K562 (cell line): Measurements from ENCODE around the gene CORO2A. TPM values are rescaled to one million over a fixed set of nuclear protein-coding genes. Genes with fewer than 3 reads are reported as not detected.
A peak's percentile ranks its signal among the peaks of the same experiment; 100 is the strongest.

Source experiments
- ATAC-seq: fragments of 200-7000 bp; cut with Tn5 transposase; 3 replicates; pipeline ENCODE4 v1.9.1; 2020; ENCODE audit warnings: moderate library complexity
- BruUV-seq: library from RNA; stranded (reverse); fragments of 400-500 nt; replicated peaks from 2 replicates; lab custom pipeline; 2021; lab: Mats Ljungman, UMichigan
- CTCF ChIA-PET: fragments of 300-600 bp; formaldehyde crosslinking; extraction: SDS; loops from one replicate; lab custom pipeline; 2021; ENCODE audit warnings: low intra/inter-chr PET ratio; lab: Yijun Ruan, JAX
- POLR2A ChIA-PET: fragments of 300-600, 350-650 bp; sonication (Branson Sonifier 250); formaldehyde crosslinking; extraction: SDS; loops from one replicate; lab custom pipeline; 2021; ENCODE audit warnings: antibody characterized with exemption, inconsistent platforms; lab: Yijun Ruan, JAX
- DNase-seq, 4 experiments: peaks; one replicate each; pipeline versions ENCODE4 v3.0.0 to v3.0.0-alpha.2; 2011 to 2018; ENCODE audit warnings: low spot score in 3 of 4, mixed read lengths in 3 of 4; ENCODE audit errors: extremely low read depth in 1 of 4
- FAIRE-seq: peaks from 2 replicates; lab custom pipeline; 2011; peaks lifted over from hg19 to GRCh38; lab: Jason Lieb, UNC
- H2AFZ ChIP-seq: 2 replicates; pipeline ENCODE4 v1.6.0; 2011; ENCODE audit warnings: low read depth, low read length, control low read depth, inconsistent platforms
- H3K27ac ChIP-seq: fragments of 200-600 bp; 3 replicates; pipeline ENCODE4 v1.8.0; 2011; ENCODE audit warnings: low read depth, mild to moderate bottlenecking, control low read depth, inconsistent platforms, low read length, moderate library complexity, mixed read lengths; ENCODE audit errors: extremely low read depth
- H3K27me3 ChIP-seq, 2 experiments: fragments of 300-600 bp in 1 of 2; 2 replicates in 1 of 2; 3 replicates in 1 of 2; pipeline versions ENCODE4 v1.6.0 to v1.8.0; 2011; ENCODE audit warnings: inconsistent platforms in 2 of 2, low read length in 2 of 2, mild to moderate bottlenecking in 1 of 2, mixed read lengths in 1 of 2, moderate library complexity in 1 of 2; ENCODE audit not compliant: control insufficient read depth in 2 of 2, insufficient read depth in 2 of 2
- H3K36me3 ChIP-seq: fragments of 300-600 bp; 3 replicates; pipeline ENCODE4 v1.8.0; 2011; ENCODE audit warnings: mild to moderate bottlenecking, low read length, inconsistent platforms; ENCODE audit not compliant: control insufficient read depth, insufficient read depth
- H3K4me1 ChIP-seq, 2 experiments: fragments of 200-600 bp in 1 of 2; replicated peaks in 1 of 2; 2 replicates in 1 of 2; 3 replicates in 1 of 2; pipeline versions ENCODE4 v1.5.1 to v1.8.0; 2011; ENCODE audit warnings: inconsistent platforms in 2 of 2, low read length in 2 of 2, mild to moderate bottlenecking in 1 of 2, mixed read lengths in 1 of 2, moderate library complexity in 1 of 2; ENCODE audit not compliant: control insufficient read depth in 2 of 2, insufficient read depth in 2 of 2
- H3K4me2 ChIP-seq: 2 replicates; pipeline ENCODE4 v1.6.1; 2011; ENCODE audit warnings: low read length, control low read depth, inconsistent platforms, mixed read lengths; ENCODE audit not compliant: insufficient read depth
- H3K4me3 ChIP-seq: fragments of 200-600 bp; sonication (generic), shearing (Covaris generic); 2 replicates; pipeline ENCODE4 v1.5.1; 2016; ENCODE audit warnings: control low read depth, inconsistent platforms
- H3K79me2 ChIP-seq: fragments of 200-600 bp; 3 replicates; pipeline ENCODE4 v1.8.0; 2011; ENCODE audit warnings: low read length, inconsistent platforms; ENCODE audit not compliant: control insufficient read depth, insufficient read depth
- H3K9ac ChIP-seq, 2 experiments: 2 replicates each; pipeline versions ENCODE4 v1.6.0 to v1.6.1; 2011; ENCODE audit warnings: low read depth in 2 of 2, low read length in 2 of 2, control low read depth in 1 of 2, inconsistent platforms in 1 of 2, mild to moderate bottlenecking in 1 of 2, mixed read lengths in 1 of 2; ENCODE audit not compliant: insufficient read depth in 1 of 2
- H3K9me1 ChIP-seq: one replicate; pipeline ENCODE4 v1.6.0; 2011; ENCODE audit warnings: inconsistent platforms, mild to moderate bottlenecking, low read length, moderate library complexity; ENCODE audit not compliant: control insufficient read depth, insufficient read depth
- H3K9me3 ChIP-seq: replicated peaks from 2 replicates; pipeline ENCODE4 v1.5.1; 2011; ENCODE audit warnings: low read depth, low read length, inconsistent platforms; ENCODE audit not compliant: control insufficient read depth, insufficient read depth
- H4K20me1 ChIP-seq: replicated peaks from 2 replicates; pipeline ENCODE4 v1.6.1; 2011; ENCODE audit warnings: low read length, inconsistent platforms, mixed read lengths; ENCODE audit not compliant: control insufficient read depth, insufficient read depth
- ARID4B ChIP-seq: sonication (generic); formaldehyde crosslinking; IDR thresholded peaks from 2 replicates; pipeline ENCODE4 v1.8.0; 2022; ENCODE audit warnings: mild to moderate bottlenecking, missing genetic modification reagents
- CREB3 ChIP-seq: fragments of 450-650 bp; conservative IDR thresholded peaks from 2 replicates; pipeline ENCODE4 v1.6.1; 2016; ENCODE audit warnings: missing genetic modification characterization, low read depth, mild to moderate bottlenecking, missing compliant biosample characterization, moderate library complexity
- EGR1 ChIP-seq: fragments of 450-650 bp; conservative IDR thresholded peaks from 2 replicates; pipeline ENCODE4 v1.6.1; 2017; ENCODE audit warnings: mild to moderate bottlenecking
- GMEB1 ChIP-seq: fragments of 250-450 bp; sonication (Bioruptor Pico); IDR thresholded peaks from 2 replicates; pipeline ENCODE4 v1.4.0; 2020; ENCODE audit warnings: mild to moderate bottlenecking
- NFIX ChIP-seq: fragments of 250-450 bp; sonication (Bioruptor Pico); IDR thresholded peaks from 2 replicates; pipeline ENCODE4 v1.4.0; 2020; ENCODE audit warnings: low read depth, mild to moderate bottlenecking, moderate library complexity
- SMAD4 ChIP-seq: fragments of 250-450 bp; sonication (Bioruptor Pico); conservative IDR thresholded peaks from 2 replicates; pipeline ENCODE4 v1.8.0; 2021; ENCODE audit warnings: inconsistent platforms, mild to moderate bottlenecking, moderate library complexity
- ZKSCAN3 ChIP-seq: fragments of 250-450 bp; sonication (Bioruptor Pico); IDR thresholded peaks from 2 replicates; pipeline ENCODE4 v1.4.0; 2020
- WGBS: fragments of 100-300 bp; shearing (Covaris generic); methylation state at CpG from one replicate; pipeline ENCODE4 v1.1.6; 2016; ENCODE audit warnings: low coverage, mixed read lengths; ENCODE audit not compliant: insufficient coverage; ENCODE audit errors: missing lambda C conversion rate; 5-methylcytosine and 5-hydroxymethylcytosine counted together
- in situ Hi-C: fragments of 300-500 bp; cut with MboI; formaldehyde crosslinking; loops from 4 replicates; pipeline ENCODE4 v1.15.0; 2018; ENCODE audit warnings: inconsistent platforms, mixed read lengths
- intact Hi-C: fragments of 100-400 bp; cut with micrococcal nuclease; formaldehyde crosslinking; loops from 2 replicates; pipeline ENCODE4 v1.14.2; 2022
- polyA plus RNA-seq, 8 experiments: library from polyadenylated mRNA; depleted of rRNA in 4 of 8; stranded (reverse) in 5 of 8; unstranded in 3 of 8; fragments of >200 nt; fragmentation: Nextera tagmentation in 2 of 8; fragmentation: Illumina TruSeq in 1 of 8; extraction: Ambion mirVana in 2 of 8; extraction: Trizol in 1 of 8; gene quantifications; 2 replicates each; pipeline versions ENCODE4 v1.2.1 to v1.2.3, GENCODE V29; 2011 to 2014; ENCODE audit warnings: inconsistent platforms in 1 of 8, missing spikeins in 1 of 8
- total RNA-seq, 7 experiments: library from RNA; depleted of rRNA in 6 of 7; stranded (reverse); fragments of >200 nt in 6 of 7; fragmentation: Illumina TruSeq in 2 of 7; extraction: Trizol in 2 of 7; gene quantifications; 2 replicates each; pipeline versions ENCODE4 v1.2.1 to v1.2.3, GENCODE V29; 2011 to 2021; ENCODE audit warnings: low replicate concordance in 1 of 7
- TF ChIP-seq, protein P1 (sequence below): fragments of 250-450 bp; sonication (Bioruptor Pico); IDR thresholded peaks from 2 replicates; pipeline ENCODE4 v1.5.0; 2020; ENCODE audit warnings: mild to moderate bottlenecking
- TF ChIP-seq, protein P2 (sequence below): fragments of 250-450 bp; sonication (Bioruptor Pico); IDR thresholded peaks from 2 replicates; pipeline ENCODE4 v1.5.0; 2020; ENCODE audit warnings: mild to moderate bottlenecking, borderline replicate concordance

CORO2A gene
- total and polyA plus RNA-seq, 9 of the 15 experiments (the other 6 are each of a cell fraction or from before 2014, with no cell fraction given): 9.5 to 26.6 (median 18.0) TPM

DNA sequence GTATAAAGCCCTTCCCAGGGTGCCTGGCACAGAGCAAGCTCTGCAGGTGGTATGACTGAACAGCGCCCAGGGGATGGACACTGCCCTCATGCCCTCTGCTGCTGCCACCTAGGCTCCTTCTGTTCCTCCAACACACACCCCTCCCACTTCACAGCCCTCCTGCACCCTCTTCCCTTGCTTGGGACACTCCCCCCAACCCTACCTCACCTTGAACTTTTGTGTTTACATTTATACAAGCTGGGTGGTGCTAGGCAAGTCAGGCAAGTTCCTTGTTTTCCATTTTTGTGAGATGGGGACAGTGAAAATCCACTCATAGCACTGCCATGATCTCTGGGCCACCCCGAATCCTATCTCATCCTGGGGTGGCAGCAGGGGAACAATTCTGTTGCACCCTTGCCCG lies 18.8 kb upstream of the CORO2A start (continued):
- no peak for TF ChIP-seq ARID4B (CRISPR knock-in tag)
- TF ChIP-seq ZKSCAN3: no peak

- no TSS peak for BruUV-seq
- CTCF ChIA-PET: no interaction called here
- TF ChIP-seq EGR1 (no peak), CREB3 (tag) (no peak), NFIX (CRISPR knock-in tag) (no peak), SMAD4 (no peak), GMEB1 (no peak)
- TF ChIP-seq, protein P1, sequence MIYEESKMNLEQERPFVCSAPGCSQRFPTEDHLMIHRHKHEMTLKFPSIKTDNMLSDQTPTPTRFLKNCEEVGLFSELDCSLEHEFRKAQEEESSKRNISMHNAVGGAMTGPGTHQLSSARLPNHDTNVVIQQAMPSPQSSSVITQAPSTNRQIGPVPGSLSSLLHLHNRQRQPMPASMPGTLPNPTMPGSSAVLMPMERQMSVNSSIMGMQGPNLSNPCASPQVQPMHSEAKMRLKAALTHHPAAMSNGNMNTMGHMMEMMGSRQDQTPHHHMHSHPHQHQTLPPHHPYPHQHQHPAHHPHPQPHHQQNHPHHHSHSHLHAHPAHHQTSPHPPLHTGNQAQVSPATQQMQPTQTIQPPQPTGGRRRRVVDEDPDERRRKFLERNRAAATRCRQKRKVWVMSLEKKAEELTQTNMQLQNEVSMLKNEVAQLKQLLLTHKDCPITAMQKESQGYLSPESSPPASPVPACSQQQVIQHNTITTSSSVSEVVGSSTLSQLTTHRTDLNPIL (CRISPR knock-in tag): no peak
- TF ChIP-seq, protein P2, sequence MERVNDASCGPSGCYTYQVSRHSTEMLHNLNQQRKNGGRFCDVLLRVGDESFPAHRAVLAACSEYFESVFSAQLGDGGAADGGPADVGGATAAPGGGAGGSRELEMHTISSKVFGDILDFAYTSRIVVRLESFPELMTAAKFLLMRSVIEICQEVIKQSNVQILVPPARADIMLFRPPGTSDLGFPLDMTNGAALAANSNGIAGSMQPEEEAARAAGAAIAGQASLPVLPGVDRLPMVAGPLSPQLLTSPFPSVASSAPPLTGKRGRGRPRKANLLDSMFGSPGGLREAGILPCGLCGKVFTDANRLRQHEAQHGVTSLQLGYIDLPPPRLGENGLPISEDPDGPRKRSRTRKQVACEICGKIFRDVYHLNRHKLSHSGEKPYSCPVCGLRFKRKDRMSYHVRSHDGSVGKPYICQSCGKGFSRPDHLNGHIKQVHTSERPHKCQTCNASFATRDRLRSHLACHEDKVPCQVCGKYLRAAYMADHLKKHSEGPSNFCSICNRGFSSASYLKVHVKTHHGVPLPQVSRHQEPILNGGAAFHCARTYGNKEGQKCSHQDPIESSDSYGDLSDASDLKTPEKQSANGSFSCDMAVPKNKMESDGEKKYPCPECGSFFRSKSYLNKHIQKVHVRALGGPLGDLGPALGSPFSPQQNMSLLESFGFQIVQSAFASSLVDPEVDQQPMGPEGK (CRISPR knock-in tag): no peak
These were observed 18.0 kb upstream of the CORO2A start for GRCh38 chr9:98210435-98210834.

More at GRCh38 chr9:98210435-98210834, 18.0 kb upstream of the CORO2A start:
- Histone ChIP-seq H3K9me1 (no peaks in the 10 kb centered on the region), H3K4me2 (no peak overlapping the region), H3K4me1 (peaks cover 8 to 21% of the 10 kb centered on the region in 2 experiments; a peak in 4 of 5 replicates), H3K9ac (peak overlapping the region in 1 of 2 experiments; percentile 83; a peak in 2 of 4 replicates), H3K79me2 (no peaks in the 10 kb centered on the region), H3K27me3 (no peaks in the 10 kb centered on the region), H3K4me3 (no peak overlapping the region), H3K27ac (no peak overlapping the region), H2AFZ (no peak overlapping the region), H3K36me3 (peaks cover 5% of the 10 kb centered on the region; the same call in 1 of the 3 replicates), H4K20me1 (no peaks in the 10 kb centered on the region), H3K9me3 (no peaks in the 10 kb centered on the region)
- 86% methylated on average over 9 of the region's 9 CpGs for WGBS
- intact Hi-C loops: no loop called here
- DNase-seq (no peak), FAIRE-seq (no peak), ATAC-seq (no peak)
- in situ Hi-C loops: no loop called here
- POLR2A ChIA-PET: interaction anchor here (0.7 kb wide), 1 partner anchor 11 kb away, joined by 3 read pairs; no protein-coding TSS in a partner anchor
